Fibroblast of lung (primary cell): ENCODE results near the gene PYGO1. TPM values are rescaled to one million over a fixed set of nuclear protein-coding genes. Genes with fewer than 3 reads are reported as not detected.

Experiments used
- DNase-seq, 2 donors: peaks; one replicate each; pipeline versions ENCODE4 v3.0.0 to v3.0.0-alpha.2; 2010; ENCODE audit warnings: low read depth in 2 of 2
- H2AFZ ChIP-seq: 2 replicates; pipeline ENCODE4 v1.5.1; 2012; ENCODE audit warnings: low read length, control low read depth, inconsistent platforms
- H3K27ac ChIP-seq: 2 replicates; pipeline ENCODE4 v1.5.1; 2011; ENCODE audit warnings: low read length, control low read depth; ENCODE audit not compliant: insufficient read depth
- H3K27me3 ChIP-seq: 2 replicates; pipeline ENCODE4 v1.5.1; 2011; ENCODE audit warnings: mild to moderate bottlenecking, low read length; ENCODE audit not compliant: control insufficient read depth, insufficient read depth
- H3K36me3 ChIP-seq: 2 replicates; pipeline ENCODE4 v1.5.1; 2011; ENCODE audit warnings: low read length; ENCODE audit not compliant: control insufficient read depth, insufficient read depth
- H3K4me1 ChIP-seq: 2 replicates; pipeline ENCODE4 v1.5.1; 2011; ENCODE audit warnings: low read length; ENCODE audit not compliant: control insufficient read depth, insufficient read depth; ENCODE audit errors: extremely low read depth
- H3K4me2 ChIP-seq: 2 replicates; pipeline ENCODE4 v1.5.1; 2011; ENCODE audit warnings: low read length, control low read depth; ENCODE audit not compliant: insufficient read depth; ENCODE audit errors: extremely low read depth
- H3K4me3 ChIP-seq, 4 experiments: fragments of 200-600 bp in 1 of 4; sonication (generic) in 1 of 4; replicated peaks in 1 of 4; 2 replicates each; pipeline ENCODE4 v1.5.1; 2011 to 2016; ENCODE audit warnings: low read length in 4 of 4, low read depth in 3 of 4, mild to moderate bottlenecking in 3 of 4, control low read depth in 2 of 4, inconsistent platforms in 1 of 4, mixed read lengths in 1 of 4; ENCODE audit not compliant: insufficient read depth in 1 of 4; ENCODE audit errors: control extremely low read depth in 1 of 4
- H3K79me2 ChIP-seq: 2 replicates; pipeline ENCODE4 v1.5.1; 2012; ENCODE audit warnings: mild to moderate bottlenecking, low read length, inconsistent platforms; ENCODE audit not compliant: control insufficient read depth, insufficient read depth
- H3K9ac ChIP-seq: 2 replicates; pipeline ENCODE4 v1.5.1; 2011; ENCODE audit warnings: mild to moderate bottlenecking, low read length, control low read depth; ENCODE audit not compliant: insufficient read depth
- H3K9me3 ChIP-seq: 2 replicates; pipeline ENCODE4 v1.5.1; 2012; ENCODE audit warnings: low read depth, low read length; ENCODE audit not compliant: control insufficient read depth, insufficient read depth
- H4K20me1 ChIP-seq: 2 replicates; pipeline ENCODE4 v1.5.1; 2011; ENCODE audit warnings: low read length; ENCODE audit not compliant: control insufficient read depth, insufficient read depth; ENCODE audit errors: extremely low read depth
- CTCF ChIP-seq, 2 donors: IDR thresholded peaks in 1 of 2; conservative IDR thresholded peaks in 1 of 2; 1 replicate in 1 of 2; 2 replicates in 1 of 2; pipeline ENCODE4 v1.5.1; 2011 to 2012; ENCODE audit warnings: low read length in 2 of 2, control low read depth in 1 of 2, inconsistent platforms in 1 of 2, low read depth in 1 of 2, mild to moderate bottlenecking in 1 of 2
- EZH2 ChIP-seq: IDR thresholded peaks from 2 replicates; pipeline ENCODE4 v1.5.1; 2012; ENCODE audit warnings: low read length, control low read depth, mild to moderate bottlenecking; ENCODE audit errors: missing control alignments
- polyA plus RNA-seq, 2 donors: library from polyadenylated mRNA; depleted of rRNA in 1 of 2; stranded (reverse) in 1 of 2; unstranded in 1 of 2; fragments of >200 nt; gene quantifications; 2 replicates each; pipeline ENCODE4 v1.2.1, GENCODE V29; 2011 to 2012; ENCODE audit warnings: missing spikeins in 1 of 2
- total RNA-seq: library from RNA; depleted of rRNA; stranded (reverse); fragments of >200 nt; gene quantifications from 2 replicates; pipeline ENCODE4 v1.2.1, GENCODE V29; 2014

The PYGO1 gene
- total and polyA plus RNA-seq, 2 donors (not counting 1 experiment from before 2014, with no cell fraction given), result 10.1 to 11.3 TPM

GRCh38 chr15:55552451-55552850 lies 35.7 kb downstream of the PYGO1 start:
- Histone ChIP-seq H3K79me2 (no peaks in the 10 kb centered on the region), H3K36me3 (no peaks in the 10 kb centered on the region), H4K20me1 (no peaks in the 10 kb centered on the region), H3K4me3 (no peak overlapping the region), H3K9ac (no peak overlapping the region), H3K27ac (no peak overlapping the region), H2AFZ (peak overlapping the region; percentile 5), H3K4me1 (peaks cover 4% of the 10 kb centered on the region), H3K27me3 (no peaks in the 10 kb centered on the region), H3K4me2 (no peak overlapping the region), H3K9me3 (no peaks in the 10 kb centered on the region)
- peak in 1 of 2 donors; percentile 11 for DNase-seq
- TF ChIP-seq EZH2, result no peak
- TF ChIP-seq CTCF (conservative IDR thresholded peaks at IDR 0.05 in 1 of 2, IDR thresholded peaks at IDR 0.05 in 1 of 2; ENCODE audit: low read depth in 1 of 2, low read length in 2 of 2), result no peak

GRCh38 chr15:55549305-55549704 lies 38.8 kb downstream of the PYGO1 start:
- Histone ChIP-seq H4K20me1 (no peaks in the 10 kb centered on the region), H3K4me1 (peaks cover 4% of the 10 kb centered on the region), H3K9me3 (no peaks in the 10 kb centered on the region), H3K4me3 (no peak overlapping the region), H3K9ac (no peak overlapping the region), H3K4me2 (no peak overlapping the region), H2AFZ (no peak overlapping the region), H3K27me3 (no peaks in the 10 kb centered on the region), H3K79me2 (no peaks in the 10 kb centered on the region), H3K27ac (no peak overlapping the region), H3K36me3 (no peaks in the 10 kb centered on the region)
- TF ChIP-seq EZH2 (no peak), CTCF (conservative IDR thresholded peaks at IDR 0.05 in 1 of 2, IDR thresholded peaks at IDR 0.05 in 1 of 2; ENCODE audit: low read depth in 1 of 2, low read length in 2 of 2) (no peak)
- no peak for DNase-seq

GRCh38 chr15:55546718-55547117 lies 41.4 kb downstream of the PYGO1 start:
- no peak overlapping the region for H3K27ac ChIP-seq
- H3K4me3 ChIP-seq, result no peak overlapping the region
- H3K4me1 ChIP-seq, result no peaks in the 10 kb centered on the region
- no peaks in the 10 kb centered on the region for H3K27me3 ChIP-seq
- H4K20me1 ChIP-seq, result no peaks in the 10 kb centered on the region
- no peak for TF ChIP-seq CTCF (conservative IDR thresholded peaks at IDR 0.05 in 1 of 2, IDR thresholded peaks at IDR 0.05 in 1 of 2; ENCODE audit: low read depth in 1 of 2, low read length in 2 of 2)
- TF ChIP-seq EZH2, result no peak
- H3K9me3 ChIP-seq, result no peaks in the 10 kb centered on the region
- no peak overlapping the region for H3K9ac ChIP-seq
- H3K4me2 ChIP-seq, result no peak overlapping the region
- DNase-seq, result peak; percentile 14 to 64
- no peak overlapping the region for H2AFZ ChIP-seq
- H3K79me2 ChIP-seq, result no peaks in the 10 kb centered on the region
- H3K36me3 ChIP-seq, result no peaks in the 10 kb centered on the region
